IPS-18a (cell line): ENCODE measurements around the gene AMBP.

ENCODE experiments used
- H3K27ac ChIP-seq: one replicate; pipeline ENCODE4 v1.5.1; 2013; ENCODE audit warnings: low read length
- H3K27me3 ChIP-seq: one replicate; pipeline ENCODE4 v1.6.1; 2013; ENCODE audit warnings: mild to moderate bottlenecking, low read length; ENCODE audit not compliant: control insufficient read depth, insufficient read depth
- H3K36me3 ChIP-seq: one replicate; pipeline ENCODE4 v1.6.1; 2013; ENCODE audit warnings: low read depth, low read length; ENCODE audit not compliant: control insufficient read depth
- H3K4me1 ChIP-seq: one replicate; pipeline ENCODE4 v1.6.1; 2013; ENCODE audit warnings: low read depth, low read length; ENCODE audit not compliant: control insufficient read depth
- H3K4me3 ChIP-seq: one replicate; pipeline ENCODE4 v1.5.1; 2013; ENCODE audit warnings: low read length
- H3K9ac ChIP-seq: one replicate; pipeline ENCODE4 v1.6.1; 2013; ENCODE audit warnings: mild to moderate bottlenecking, low read length, moderate library complexity
- H3K9me3 ChIP-seq: one replicate; pipeline ENCODE4 v1.6.1; 2013; ENCODE audit warnings: low read depth, low read length; ENCODE audit not compliant: control insufficient read depth

AMBP gene

GRCh38 chr9:114017741-114018715, 60.1 kb downstream of the AMBP start:
- Histone ChIP-seq H3K36me3 (peaks cover 7% of the 10 kb centered on the region), H3K4me1 (no peaks in the 10 kb centered on the region), H3K9me3 (peaks cover 4% of the 10 kb centered on the region), H3K4me3 (no peak overlapping the region), H3K27ac (no peak overlapping the region), H3K27me3 (no peaks in the 10 kb centered on the region), H3K9ac (no peak overlapping the region)

DNA sequence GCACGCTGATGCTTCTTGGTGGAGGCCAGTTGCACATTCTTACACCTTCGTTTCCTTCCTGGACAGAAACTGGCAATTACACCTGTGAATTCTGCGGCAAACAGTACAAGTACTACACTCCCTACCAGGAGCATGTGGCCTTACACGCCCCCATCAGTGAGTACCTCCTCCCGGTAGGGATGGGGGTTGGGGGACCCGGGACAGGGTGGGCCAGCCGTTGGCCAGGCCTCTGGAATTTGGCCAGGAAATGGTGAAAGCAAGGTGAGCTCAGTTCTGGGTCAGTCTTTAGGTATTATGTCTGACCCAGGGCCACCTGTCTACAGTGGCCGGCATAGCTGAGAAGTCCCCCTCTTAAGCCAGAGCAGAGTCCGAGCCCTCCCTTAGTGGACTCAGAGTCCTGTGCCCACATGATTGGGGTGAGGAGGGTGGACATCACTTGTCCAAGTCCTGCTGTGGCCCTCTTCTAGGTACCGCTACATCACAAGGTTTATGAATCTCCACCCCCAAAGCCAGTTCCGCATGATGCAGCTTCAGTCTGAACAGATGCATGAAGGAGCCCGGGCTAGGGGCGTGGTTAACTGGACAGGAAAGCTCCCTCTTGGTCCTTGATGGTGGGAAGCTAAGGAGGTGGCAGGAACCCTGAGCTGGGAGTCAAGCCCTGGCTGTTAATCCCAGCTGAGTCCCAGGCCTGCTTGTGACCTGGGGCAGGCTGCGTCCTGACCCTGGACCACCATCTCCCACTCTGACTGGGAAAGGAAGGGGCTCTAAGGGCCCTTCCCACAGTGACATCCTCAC, 61.3 kb downstream of the AMBP start:
- Histone ChIP-seq H3K9me3 (peaks cover 4% of the 10 kb centered on the region), H3K4me3 (no peak overlapping the region), H3K27ac (no peak overlapping the region), H3K4me1 (no peaks in the 10 kb centered on the region), H3K36me3 (peaks cover 7% of the 10 kb centered on the region), H3K9ac (no peak overlapping the region), H3K27me3 (no peaks in the 10 kb centered on the region)

DNA sequence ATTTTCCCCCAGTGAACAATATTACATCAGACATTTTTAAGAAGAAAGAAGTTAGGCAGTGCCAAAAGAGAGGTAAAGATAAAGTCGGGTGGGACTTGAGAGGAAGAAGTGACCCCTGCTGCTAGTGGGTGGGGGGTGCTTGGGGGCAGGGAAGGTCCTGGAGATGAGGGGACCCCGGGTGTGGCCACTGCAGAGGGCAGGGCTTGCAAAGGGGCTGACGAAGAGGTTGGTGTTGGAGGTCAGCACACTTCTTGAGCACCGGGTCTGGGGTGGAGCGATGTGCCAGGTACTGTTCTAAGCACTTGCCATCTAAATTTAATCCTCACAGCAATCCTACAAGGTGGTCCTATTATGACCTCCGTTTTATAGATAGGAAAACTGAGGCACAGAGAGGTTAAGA, 62.0 kb downstream of the AMBP start:
- H3K27ac ChIP-seq, result no peak overlapping the region
- no peaks in the 10 kb centered on the region for H3K4me1 ChIP-seq
- peaks cover 7% of the 10 kb centered on the region for H3K36me3 ChIP-seq
- peaks cover 4% of the 10 kb centered on the region for H3K9me3 ChIP-seq
- H3K9ac ChIP-seq, result no peak overlapping the region
- no peaks in the 10 kb centered on the region for H3K27me3 ChIP-seq
- no peak overlapping the region for H3K4me3 ChIP-seq

DNA sequence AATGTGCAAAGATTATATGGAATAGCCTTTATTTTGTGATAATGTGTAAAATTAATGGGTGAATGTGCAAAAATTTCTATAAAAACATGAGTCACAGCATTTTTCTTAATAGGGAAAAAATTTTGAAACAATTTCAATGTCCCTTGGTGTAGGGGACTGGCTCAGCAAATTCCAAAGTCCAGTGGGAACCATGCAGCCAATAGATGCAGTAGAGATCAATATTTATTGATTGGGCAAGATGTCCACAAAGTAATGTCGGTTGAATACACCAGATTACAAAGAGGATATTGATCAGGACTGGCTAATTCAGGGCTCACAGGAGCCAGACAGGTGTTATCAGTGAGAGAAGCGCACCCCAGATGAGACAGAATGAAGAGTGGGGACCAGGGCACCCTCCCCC, 62.5 kb downstream of the AMBP start:
- Histone ChIP-seq H3K9me3 (peaks cover 4% of the 10 kb centered on the region), H3K4me3 (no peak overlapping the region), H3K27ac (no peak overlapping the region), H3K27me3 (no peaks in the 10 kb centered on the region), H3K36me3 (peaks cover 7% of the 10 kb centered on the region), H3K9ac (no peak overlapping the region), H3K4me1 (no peaks in the 10 kb centered on the region)

- H3K4me3 ChIP-seq, result no peak overlapping the region
- no peaks in the 10 kb centered on the region for H3K27me3 ChIP-seq
- H3K36me3 ChIP-seq, result peaks cover 7% of the 10 kb centered on the region
- no peak overlapping the region for H3K9ac ChIP-seq
- no peaks in the 10 kb centered on the region for H3K9me3 ChIP-seq
- H3K4me1 ChIP-seq, result no peaks in the 10 kb centered on the region
- H3K27ac ChIP-seq, result no peak overlapping the region
These were observed 64.1 kb downstream of the AMBP start for GRCh38 chr9:114014044-114014443.

- H3K4me3 ChIP-seq, result no peak overlapping the region
- no peaks in the 10 kb centered on the region for H3K27me3 ChIP-seq
- H3K4me1 ChIP-seq, result no peaks in the 10 kb centered on the region
- no peak overlapping the region for H3K9ac ChIP-seq
- H3K36me3 ChIP-seq, result no peaks in the 10 kb centered on the region
- no peaks in the 10 kb centered on the region for H3K9me3 ChIP-seq
- H3K27ac ChIP-seq, result no peak overlapping the region
These were observed 66.0 kb downstream of the AMBP start for GRCh38 chr9:114012126-114012525.

GRCh38 chr9:114011313-114011712, 66.8 kb downstream of the AMBP start:
- Histone ChIP-seq H3K4me1 (no peaks in the 10 kb centered on the region), H3K9ac (no peak overlapping the region), H3K9me3 (no peaks in the 10 kb centered on the region), H3K4me3 (no peak overlapping the region), H3K27ac (no peak overlapping the region), H3K27me3 (no peaks in the 10 kb centered on the region), H3K36me3 (no peaks in the 10 kb centered on the region)
